Melanocyte of skin (primary cell): ENCODE data around the gene DPP3. TPM values are rescaled to one million over a fixed set of nuclear protein-coding genes. Genes with fewer than 3 reads are reported as not detected.

ENCODE experiments used
- small RNA-seq, 2 donors: library from RNA; depleted of rRNA; stranded (forward); fragments of <200 nt; gene quantifications; one replicate each; pipeline ENCODE3, GENCODE V24; 2012
- total RNA-seq, 2 donors: library from RNA; depleted of rRNA; stranded (reverse); fragments of >200 nt; gene quantifications; 2 replicates each; pipeline ENCODE4 v1.2.3, GENCODE V29; 2012

The DPP3 gene
- total RNA-seq, result 10 to 100 TPM; 73.6 to 75.0 TPM

DNA sequence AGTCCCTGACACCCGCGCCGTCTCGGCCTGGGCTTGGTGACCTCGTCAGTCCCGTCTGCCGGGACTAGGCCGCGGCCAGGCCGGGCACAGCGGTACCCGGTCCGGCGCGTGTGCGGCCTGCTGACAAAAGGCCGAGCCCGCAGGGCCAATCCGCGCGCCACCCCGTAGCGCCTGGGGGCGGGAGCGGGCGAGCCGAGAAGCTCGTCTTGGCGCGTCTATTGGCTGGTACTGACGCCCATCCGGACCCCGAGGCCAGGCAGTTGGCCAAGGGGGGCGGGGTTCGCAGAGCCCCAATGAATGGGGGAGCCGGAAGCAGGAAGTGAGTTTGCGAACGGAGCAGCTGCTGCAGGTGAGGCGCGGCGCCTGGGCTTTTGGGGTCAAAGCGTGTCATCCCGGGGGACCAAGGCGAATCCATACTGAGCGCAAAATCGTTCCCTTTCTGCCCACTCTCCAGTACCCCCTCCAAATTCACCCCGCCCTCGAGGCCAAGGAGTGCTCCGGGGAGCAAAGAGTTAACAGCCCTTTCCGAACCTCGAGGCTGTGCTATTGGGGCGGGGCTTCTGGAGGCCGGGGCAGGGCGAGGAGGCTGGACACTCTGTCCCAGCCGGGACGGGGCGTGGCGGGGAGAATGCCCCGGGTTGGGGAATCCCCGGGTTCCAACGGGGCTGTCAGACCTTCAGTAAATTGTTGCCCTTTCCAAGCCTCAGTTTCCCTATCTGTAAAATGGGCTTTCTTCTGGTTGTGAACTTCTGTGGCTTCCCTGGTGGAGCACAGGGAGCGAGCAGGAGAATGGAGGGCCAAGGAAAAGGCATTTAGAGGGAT is at the start of gene DPP3:
Gene DPP3 (plus strand): TSS at position 318 of the 822 bp plus-strand sequence. CDS start 1,767 bp downstream, outside the sequence.

GRCh38 chr11:66438504-66439466 is 41.4 kb upstream of the DPP3 start, which contains the start of gene MRPL11:
TSS of gene MRPL11 (minus strand) at chr11:66438848. CDS start at chr11:66438754, 94 bp downstream.

DNA sequence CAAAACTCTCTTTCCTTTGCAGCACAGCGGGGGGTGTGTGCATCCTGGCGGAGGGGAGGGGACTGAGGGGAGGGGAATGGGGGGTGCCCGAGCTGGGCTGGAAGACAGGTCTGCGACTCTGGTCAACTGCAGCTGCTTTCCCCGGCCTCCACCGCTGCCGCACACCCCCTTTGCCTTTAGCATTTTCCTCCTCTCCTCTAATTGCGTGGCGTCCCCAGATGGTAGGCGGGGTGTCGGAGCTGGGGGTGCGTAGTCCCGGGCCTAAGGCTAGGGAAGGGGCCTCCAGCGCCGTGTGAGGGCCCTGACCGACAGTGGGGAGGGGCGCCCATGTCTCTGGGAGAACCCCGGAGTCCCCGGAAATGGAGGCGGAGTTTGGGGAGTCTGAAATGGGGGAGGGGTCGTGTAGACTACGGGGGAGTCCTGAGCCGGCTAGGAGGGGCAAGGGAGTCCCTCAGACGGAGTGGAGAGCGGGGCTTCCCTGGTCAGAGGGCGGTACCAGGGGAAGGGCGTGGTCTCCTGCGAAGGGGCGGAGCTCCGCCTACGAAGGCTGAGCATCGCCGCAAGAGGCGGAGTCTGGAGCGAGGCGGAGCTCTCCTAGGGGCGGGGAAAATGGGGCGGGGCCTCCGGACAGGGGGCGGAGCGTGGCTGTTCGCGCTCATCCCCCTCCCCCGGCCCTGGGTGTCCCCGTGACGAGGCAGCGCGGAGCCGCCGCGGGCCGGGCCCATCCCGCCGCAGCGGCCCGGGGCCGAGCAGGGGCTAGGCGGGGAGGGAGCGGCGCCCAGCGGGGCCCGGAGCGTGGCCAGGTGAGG is 13.8 kb upstream of the DPP3 start, which contains the start of gene PELI3:
Gene PELI3 (plus strand): TSS at position 681 of the 809 bp plus-strand sequence. CDS start 1,224 bp downstream, outside the sequence.

DNA sequence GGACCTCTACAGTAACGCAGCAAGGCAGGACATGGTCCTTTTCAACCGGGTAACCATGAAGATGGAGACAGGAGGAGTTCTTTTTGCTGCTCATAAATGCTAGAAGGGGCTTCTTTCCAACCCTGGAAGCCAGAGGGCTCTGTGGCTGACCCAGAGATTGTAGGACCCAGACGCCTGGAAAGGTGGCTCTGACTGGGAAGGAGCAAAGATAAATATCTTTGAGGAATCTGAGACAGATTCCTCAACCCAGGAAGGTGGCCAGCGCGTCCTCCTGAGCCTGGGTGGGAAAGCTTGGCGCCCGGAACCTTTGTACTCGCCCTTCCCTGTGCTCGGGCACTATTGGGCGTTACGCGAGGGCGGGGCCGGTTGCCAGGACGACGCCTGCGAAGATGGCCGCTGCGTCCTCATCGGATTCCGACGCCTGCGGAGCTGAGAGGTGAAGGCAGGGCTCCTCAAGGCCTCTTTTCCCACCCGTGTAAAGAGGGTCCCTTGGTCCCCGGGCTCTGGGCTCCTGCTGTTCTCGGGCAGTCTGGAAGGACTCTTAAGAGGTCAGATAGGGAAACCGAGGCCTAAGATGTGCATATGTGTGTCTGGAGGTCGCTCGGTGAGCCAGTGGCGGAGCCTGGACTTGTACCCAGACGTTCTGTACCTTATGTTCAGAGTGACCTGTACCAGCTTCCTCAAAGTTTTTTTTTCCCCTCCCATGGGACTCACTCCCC is 30.2 kb downstream of the DPP3 start, which contains the start of gene BBS1:
Gene BBS1 (plus strand): TSS at position 365 of the 719 bp plus-strand sequence. CDS start 25 bp downstream, at position 390.

GRCh38 chr11:66545701-66546367 is 65.6 kb downstream of the DPP3 start, which contains the start of gene ZDHHC24:
TSS of gene ZDHHC24 (minus strand) at chr11:66546048. CDS start at chr11:66546003, 45 bp downstream.

DNA sequence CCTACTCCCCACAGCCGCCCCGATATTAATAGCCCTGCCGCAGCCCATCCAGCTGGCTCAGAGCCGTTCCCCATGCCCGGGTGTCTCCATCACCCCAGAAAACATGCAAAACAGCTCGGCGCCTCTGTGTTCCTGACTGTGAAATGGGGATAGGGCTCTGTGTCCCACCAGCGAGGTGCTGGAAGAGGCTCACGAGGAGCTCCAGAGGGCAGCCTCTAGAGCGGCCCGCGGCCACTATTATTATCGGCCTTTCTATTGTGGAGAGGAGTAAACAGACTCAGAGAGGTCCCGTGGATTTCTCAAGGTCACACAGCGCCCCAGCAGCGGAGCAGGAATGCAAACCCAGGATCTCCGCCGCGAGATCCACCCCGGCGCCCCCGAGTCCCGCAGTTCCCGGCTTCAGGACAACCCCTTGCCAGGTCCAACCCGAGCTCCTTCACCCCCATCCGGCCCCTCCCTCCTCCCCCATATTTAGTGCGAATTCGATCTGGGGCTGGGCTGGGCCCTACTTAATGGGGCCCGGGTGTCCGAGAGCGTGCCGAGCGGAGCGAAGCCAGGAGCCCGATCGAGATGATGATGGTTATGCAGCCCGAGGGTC is 66.2 kb downstream of the DPP3 start, which contains the start of gene ACTN3:
Gene ACTN3 (plus strand): TSS at position 536 of the 598 bp plus-strand sequence. CDS start 35 bp downstream, at position 571.

Small RNAs within 50 kb of the gene (small RNA-seq; reads per million reads assigned to genes)
- 0 reads per million in 2 donors for gene RF00416

Other genes starting within 250 kb of the DPP3 start
- gene KLC2, start 222.7 kb upstream of the DPP3 start, total RNA-seq, result 10 to 100 TPM; 19.6 to 28.0 TPM
- gene RAB1B, start 211.8 kb upstream of the DPP3 start, total RNA-seq, result 100 to 1,000 TPM in 1 of 2 donors, 10 to 100 TPM in 1; 98.4 to 112 TPM
- gene CNIH2, start 202.3 kb upstream of the DPP3 start, total RNA-seq, result under 1 TPM in 1 of 2 donors, not detected in 1; 0.34 TPM
- 100 to 1,000 TPM; 106 to 147 TPM for gene YIF1A, start 191.3 kb upstream of the DPP3 start, total RNA-seq
- under 1 TPM; under 0.01 TPM for gene TMEM151A, start 188.5 kb upstream of the DPP3 start, total RNA-seq
- 1 to 10 TPM in 1 of 2 donors, under 1 TPM in 1; 0.69 to 2.3 TPM for gene CD248, start 163.4 kb upstream of the DPP3 start, total RNA-seq
- gene RIN1, start 144.0 kb upstream of the DPP3 start, total RNA-seq, result 10 to 100 TPM in 1 of 2 donors, 1 to 10 TPM in 1; 5.2 to 16.3 TPM
- gene BRMS1, start 135.3 kb upstream of the DPP3 start, total RNA-seq, result 10 to 100 TPM; 55.4 to 92.6 TPM
- 10 to 100 TPM; 35.0 to 51.3 TPM for gene B4GAT1, start 132.8 kb upstream of the DPP3 start, total RNA-seq
- gene SLC29A2, start 108.7 kb upstream of the DPP3 start, total RNA-seq, result under 1 TPM; 0.34 to 0.67 TPM
- gene NPAS4, start 59.4 kb upstream of the DPP3 start, total RNA-seq, result not detected
- 10 to 100 TPM; 22.0 to 45.6 TPM for gene MRPL11, start 41.6 kb upstream of the DPP3 start, total RNA-seq
- 10 to 100 TPM; 12.0 to 17.2 TPM for gene PELI3, start 13.5 kb upstream of the DPP3 start, total RNA-seq
- gene BBS1, start 30.2 kb downstream of the DPP3 start, total RNA-seq, result 10 to 100 TPM; 21.3 to 33.0 TPM
- gene ZDHHC24, start 65.6 kb downstream of the DPP3 start, total RNA-seq, result 10 to 100 TPM; 10.7 to 13.8 TPM
- not detected for gene ACTN3, start 66.5 kb downstream of the DPP3 start, total RNA-seq
- gene CTSF, start 88.2 kb downstream of the DPP3 start, total RNA-seq, result 10 to 100 TPM; 28.3 to 46.1 TPM
- under 1 TPM; 0.33 to 0.69 TPM for gene CCDC87, start 112.6 kb downstream of the DPP3 start, total RNA-seq
- gene CCS, start 112.8 kb downstream of the DPP3 start, total RNA-seq, result 10 to 100 TPM; 25.5 to 40.0 TPM
- 10 to 100 TPM; 25.5 to 41.3 TPM for gene RBM14, start 136.2 kb downstream of the DPP3 start, total RNA-seq
- 100 to 1,000 TPM in 1 of 2 donors, 10 to 100 TPM in 1; 70.9 to 120 TPM for gene RBM4, start 158.3 kb downstream of the DPP3 start, total RNA-seq
- gene RBM4B, start 197.5 kb downstream of the DPP3 start, total RNA-seq, result 10 to 100 TPM; 17.2 to 23.3 TPM
- 1 to 10 TPM; 6.5 to 9.0 TPM for gene SPTBN2, start 248.8 kb downstream of the DPP3 start, total RNA-seq